MCF 10A (cell line): ENCODE data around the gene PPM1G. TPM values are rescaled to one million over a fixed set of nuclear protein-coding genes. Genes with fewer than 3 reads are reported as not detected.

Experiments
- BruUV-seq: library from RNA; stranded (reverse); fragments of 400-500 nt; replicated peaks from 2 replicates; lab custom pipeline; 2021; lab: Mats Ljungman, UMichigan
- CTCF ChIA-PET: fragments of 300-600 bp; sonication (Branson Sonifier 250); formaldehyde crosslinking; extraction: SDS; loops from one replicate; lab custom pipeline; 2021; ENCODE audit warnings: antibody characterized with exemption, inconsistent platforms; lab: Yijun Ruan, JAX
- POLR2A ChIA-PET: fragments of 300-600, 350-650 bp; sonication (Branson Sonifier 250); formaldehyde crosslinking; extraction: SDS; loops from one replicate; lab custom pipeline; 2020; ENCODE audit warnings: antibody characterized with exemption, inconsistent platforms; lab: Yijun Ruan, JAX
- DNase-seq: peaks from one replicate; pipeline ENCODE4 v3.0.0-alpha.2; 2018; ENCODE audit not compliant: unreplicated experiment
- H3K27ac Mint-ChIP-seq: one replicate; pipeline ENCODE4 v1.8.0; 2022; ENCODE audit warnings: mild to moderate bottlenecking, low read depth, mixed read lengths; ENCODE audit not compliant: unreplicated experiment
- H3K27me3 Mint-ChIP-seq: one replicate; pipeline ENCODE4 v1.8.0; 2022; ENCODE audit warnings: mixed read lengths; ENCODE audit not compliant: insufficient read depth, unreplicated experiment
- H3K36me3 Mint-ChIP-seq: one replicate; pipeline ENCODE4 v1.8.0; 2022; ENCODE audit warnings: mild to moderate bottlenecking, moderate library complexity, mixed read lengths; ENCODE audit not compliant: insufficient read depth, unreplicated experiment
- H3K4me1 Mint-ChIP-seq: one replicate; pipeline ENCODE4 v1.8.0; 2022; ENCODE audit warnings: mixed read lengths; ENCODE audit not compliant: insufficient read depth, unreplicated experiment
- H3K4me3 Mint-ChIP-seq: one replicate; pipeline ENCODE4 v1.8.0; 2022; ENCODE audit warnings: mild to moderate bottlenecking, moderate library complexity, mixed read lengths; ENCODE audit not compliant: unreplicated experiment
- H3K9me3 Mint-ChIP-seq: one replicate; pipeline ENCODE4 v1.8.0; 2022; ENCODE audit warnings: mixed read lengths; ENCODE audit not compliant: unreplicated experiment
- CTCF ChIP-seq: fragments of 200-600 bp; IDR thresholded peaks from one replicate; pipeline ENCODE4 v1.8.0; 2022; ENCODE audit warnings: antibody characterized with exemption, mild to moderate bottlenecking; ENCODE audit not compliant: unreplicated experiment
- intact Hi-C: fragments of 100-400 bp; cut with micrococcal nuclease; formaldehyde crosslinking; loops from 2 replicates; pipeline ENCODE4 v1.14.1; 2022
- total RNA-seq: library from RNA; stranded (reverse); gene quantifications from 2 replicates; pipeline ENCODE4 v1.2.3, GENCODE V29; 2022

PPM1G gene
- total RNA-seq, 1 experiment from 2014 or later, result 123 TPM

- Mint-ChIP-seq H3K27ac (peak within 1 kb of the TSS; percentile 93), H3K27me3 (no peaks in the 10 kb centered on the region), H3K9me3 (no peaks in the 10 kb centered on the region), H3K4me3 (peak within 1 kb of the TSS; percentile 90), H3K4me1 (peaks cover 31% of the 10 kb centered on the region), H3K36me3 (peaks cover 29% of the 10 kb centered on the region)
- intact Hi-C loops, result loop anchor here (1.0 kb wide), 2 partner anchors 14 to 35 kb away; partner anchors contain the start of genes EIF2B4 and SNX17
- CTCF ChIA-PET, result interaction anchor here (0.7 to 1.8 kb wide), 4 partner anchors 13 to 47 kb away, joined by 3 to 21 read pairs (median 4); partner anchors contain the start of gene EIF2B4
- TF ChIP-seq CTCF, result no peak
- DNase-seq, result peak; percentile 97
- no TSS peak for BruUV-seq
- POLR2A ChIA-PET, result interaction anchor here (0.8 to 3.2 kb wide), 17 partner anchors 9 to 1110 kb away, joined by 3 to 148 read pairs (median 9); partner anchors contain the start of genes AGBL5, CCDC121, EIF2B4 and GPN1
These were observed 52.8 kb downstream of the PPM1G start, which contains the start of gene GTF3C2 for GRCh38 chr2:27356382-27357181. GTF3C2 (minus strand) TSS chr2:27356764; CDS start chr2:27343554, 13,210 bp downstream.

- intact Hi-C loops, result loop anchor here (1.0 kb wide), 1 partner anchor 35 kb away; no protein-coding TSS in a partner anchor
- no peaks in the 10 kb centered on the region for H3K27me3 Mint-ChIP-seq
- peaks cover 24% of the 10 kb centered on the region for H3K36me3 Mint-ChIP-seq
- no peak for TF ChIP-seq CTCF
- H3K4me1 Mint-ChIP-seq, result peaks cover 32% of the 10 kb centered on the region
- H3K4me3 Mint-ChIP-seq, result peak overlapping the region; percentile 90
- TSS peak; percentile 54 for BruUV-seq
- CTCF ChIA-PET, result interaction anchor here (1.0 to 1.8 kb wide), 3 partner anchors 9 to 15 kb away, joined by 4 to 21 read pairs (median 4); partner anchors contain the start of gene EIF2B4
- POLR2A ChIA-PET, result interaction anchor here (0.6 to 3.2 kb wide), 13 partner anchors 8 to 325 kb away, joined by 3 to 148 read pairs (median 10); partner anchors contain the start of genes AGBL5, EIF2B4, MPV17 and NRBP1
- peak; percentile 57 for DNase-seq
- H3K9me3 Mint-ChIP-seq, result no peaks in the 10 kb centered on the region
- H3K27ac Mint-ChIP-seq, result peak overlapping the region; percentile 93
These were observed 53.4 kb downstream of the PPM1G start for GRCh38 chr2:27356056-27356381.

- H3K9me3 Mint-ChIP-seq, result no peaks in the 10 kb centered on the region
- POLR2A ChIA-PET, result interaction anchor here (0.6 to 3.7 kb wide), 5 partner anchors 11 to 31 kb away, joined by 4 to 31 read pairs (median 19); partner anchors contain the start of genes EIF2B4 and MPV17
- peaks cover 22% of the 10 kb centered on the region for H3K36me3 Mint-ChIP-seq
- CTCF ChIA-PET, result interaction anchor here (1.3 kb wide), 1 partner anchor 34 kb away, joined by 5 read pairs; no protein-coding TSS in a partner anchor
- BruUV-seq, result no TSS peak
- H3K27me3 Mint-ChIP-seq, result no peaks in the 10 kb centered on the region
- no peak for DNase-seq
- no peak overlapping the region for H3K27ac Mint-ChIP-seq
- peak overlapping the region; percentile 43 for H3K4me3 Mint-ChIP-seq
- no peak for TF ChIP-seq CTCF
- H3K4me1 Mint-ChIP-seq, result peaks cover 32% of the 10 kb centered on the region
- intact Hi-C loops, result no loop called here
These were observed 54.8 kb downstream of the PPM1G start for GRCh38 chr2:27354597-27354927.
